H1 (cell line): ENCODE measurements around the gene VSTM2B. TPM values are rescaled to one million over a fixed set of nuclear protein-coding genes. Genes with fewer than 3 reads are reported as not detected.

Experiments used
- BCL11A ChIP-seq, 2 experiments: IDR thresholded peaks; one replicate each; pipeline ENCODE4 v1.6.1; 2011; ENCODE audit warnings: low read depth in 2 of 2, low read length in 2 of 2, mild to moderate bottlenecking in 2 of 2
- CHD7 ChIP-seq: fragments of 300-600 bp; sonication (generic); IDR thresholded peaks from 2 replicates; pipeline ENCODE4 v1.7.1; 2012; ENCODE audit warnings: low read length, moderate library complexity, mild to moderate bottlenecking, inconsistent platforms; ENCODE audit not compliant: insufficient replicate concordance
- FOSL1 ChIP-seq: IDR thresholded peaks from 2 replicates; pipeline ENCODE4 v1.6.1; 2011; ENCODE audit warnings: mild to moderate bottlenecking, low read depth, low read length, moderate library complexity; ENCODE audit not compliant: insufficient read depth
- PHF8 ChIP-seq: fragments of 200-600 bp; sonication (generic); conservative IDR thresholded peaks from 2 replicates; pipeline ENCODE4 v1.7.1; 2012; ENCODE audit warnings: low read depth, mild to moderate bottlenecking, inconsistent platforms, low read length, moderate library complexity
- RNF2 ChIP-seq: fragments of 200-900, 300-1000 bp; sonication (generic); IDR thresholded peaks from 2 replicates; pipeline ENCODE4 v1.7.1; 2016; ENCODE audit warnings: borderline replicate concordance, low read depth, mild to moderate bottlenecking, antibody characterized with exemption, low read length; ENCODE audit not compliant: poor library complexity, severe bottlenecking; ENCODE audit errors: missing control alignments
- TEAD4 ChIP-seq: IDR thresholded peaks from 2 replicates; pipeline ENCODE4 v1.6.1; 2012; ENCODE audit warnings: low read depth, low read length, inconsistent platforms, mixed read lengths
- USF2 ChIP-seq: IDR thresholded peaks from 2 replicates; pipeline ENCODE4 v1.6.1; 2011; ENCODE audit warnings: low read length, improper control_type of control experiment
- polyA plus RNA-seq, 7 experiments: library from polyadenylated mRNA; depleted of rRNA in 3 of 7; stranded (reverse) in 5 of 7; unstranded in 2 of 7; fragments of >200 nt in 5 of 7; fragments of 200-250 nt in 2 of 7; gene quantifications; 1 replicate in 5 of 7; 2 replicates in 1 of 7; 4 replicates in 1 of 7; pipeline versions ENCODE4 v1.2.1 to v1.2.3, GENCODE V29; 2011 to 2013; ENCODE audit warnings: missing spikeins in 2 of 7, mixed read lengths in 2 of 7
- total RNA-seq: library from RNA; stranded (reverse); fragmentation: NEBNext Ultra II Directional; extraction: Animal tissue kit (Norgen Biotek cat#: 25700); gene quantifications from 2 replicates; pipeline ENCODE4 v1.2.1, GENCODE V29; 2021

The VSTM2B gene
- total and polyA plus RNA-seq, 2 of the 8 experiments (the other 6 are each of a cell fraction or from before 2014, with no cell fraction given): 0.82 to 1.5 TPM

DNA sequence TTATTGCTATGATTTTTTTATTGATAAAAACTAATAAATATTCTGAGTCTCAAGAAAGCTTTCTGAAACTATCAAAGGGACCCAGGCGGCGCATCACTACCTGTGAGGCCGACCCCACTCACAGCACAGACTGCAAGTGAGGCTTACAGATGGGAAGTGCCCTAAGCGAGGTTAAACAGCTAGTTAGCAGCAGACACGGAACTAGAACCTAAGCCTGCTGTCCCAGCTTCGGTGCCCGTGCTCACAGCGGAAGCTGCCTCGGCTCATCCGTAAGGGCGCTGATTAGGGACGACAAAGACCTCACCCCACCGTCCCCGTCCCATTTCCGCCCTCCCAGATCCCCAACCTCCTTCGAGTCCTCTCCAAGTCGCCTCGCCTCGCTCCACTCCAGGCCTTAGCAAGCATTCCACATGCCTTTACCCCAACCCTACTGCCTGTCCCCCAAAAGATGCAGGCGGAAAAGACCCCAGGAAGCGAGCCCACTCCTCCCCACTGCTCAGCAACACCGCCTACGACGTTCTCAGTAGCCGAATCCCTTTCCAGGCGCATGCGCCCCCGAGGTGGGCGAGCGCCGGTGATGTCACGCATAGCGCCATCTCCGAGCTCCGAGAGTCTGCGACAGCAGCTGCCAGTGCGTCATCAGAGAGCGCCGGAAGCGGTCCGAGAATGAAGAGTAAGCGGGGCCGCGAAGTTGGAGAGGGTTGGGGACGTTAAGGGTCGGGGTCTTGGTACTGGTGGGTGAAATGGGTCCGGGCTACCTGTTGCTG lies 80.0 kb downstream of the VSTM2B start, which contains the start of gene POP4 (continued):
- TF ChIP-seq USF2 (no peak), PHF8 (peak; percentile 99), BCL11A (IDR thresholded peaks at IDR 0.05; ENCODE audit: low read depth in 2 of 2, low read length in 2 of 2) (no peak), RNF2 (no peak), CHD7 (no peak), TEAD4 (no peak), FOSL1 (no peak)
